Activated CD8-positive, alpha-beta T cell treated with anti-CD3 and anti-CD28 coated beads for 36 hours (primary cell): ENCODE data around the gene KARS1. TPM values are rescaled to one million over a fixed set of nuclear protein-coding genes. Genes with fewer than 3 reads are reported as not detected.

Experiments used
- ATAC-seq: fragments of 200-7000 bp; cut with Tn5 transposase; one replicate; pipeline ENCODE4 v1.10.0; 2021; ENCODE audit warnings: mild to moderate bottlenecking, moderate library complexity
- CTCF ChIA-PET: fragments of 350-600 bp; sonication (Branson Sonifier 250); formaldehyde crosslinking; loops from one replicate; lab custom pipeline; 2021; ENCODE audit warnings: antibody characterized with exemption; lab: Charles Lee
- POLR2A ChIA-PET: fragments of 350-600 bp; sonication (Branson Sonifier 250); formaldehyde crosslinking; loops from one replicate; lab custom pipeline; 2021; ENCODE audit warnings: antibody characterized with exemption; lab: Charles Lee
- DNase-seq: peaks from one replicate; pipeline ENCODE4 v3.0.0-alpha.2; 2020
- H3K27ac Mint-ChIP-seq: one replicate; pipeline ENCODE4 v1.8.0; 2021; ENCODE audit warnings: mild to moderate bottlenecking, mixed read lengths
- H3K27me3 Mint-ChIP-seq: one replicate; pipeline ENCODE4 v1.8.0; 2021; ENCODE audit warnings: mixed read lengths
- H3K36me3 Mint-ChIP-seq: one replicate; pipeline ENCODE4 v1.8.0; 2021; ENCODE audit warnings: low read depth, mixed read lengths
- H3K4me1 Mint-ChIP-seq: one replicate; pipeline ENCODE4 v1.8.0; 2021; ENCODE audit warnings: low read depth, mixed read lengths
- H3K4me3 Mint-ChIP-seq: one replicate; pipeline ENCODE4 v1.8.0; 2021; ENCODE audit warnings: mild to moderate bottlenecking, moderate library complexity, mixed read lengths
- H3K9me3 Mint-ChIP-seq: one replicate; pipeline ENCODE4 v1.8.0; 2021; ENCODE audit warnings: mixed read lengths
- intact Hi-C: fragments of 100-400 bp; cut with micrococcal nuclease; formaldehyde crosslinking; loops from one replicate; pipeline ENCODE4 v1.10.0; 2022
- total RNA-seq, 2 experiments: library from RNA; stranded (reverse); gene quantifications; one replicate each; pipeline ENCODE4 v1.2.3, GENCODE V29; 2021
- TF ChIP-seq, protein P1 (sequence below): fragments of 200-600 bp; IDR thresholded peaks from one replicate; pipeline ENCODE4 v1.8.0; 2022; ENCODE audit warnings: antibody characterized with exemption, mild to moderate bottlenecking

The KARS1 gene
- total RNA-seq, 2 experiments from 2014 or later = 320 to 335 TPM

DNA sequence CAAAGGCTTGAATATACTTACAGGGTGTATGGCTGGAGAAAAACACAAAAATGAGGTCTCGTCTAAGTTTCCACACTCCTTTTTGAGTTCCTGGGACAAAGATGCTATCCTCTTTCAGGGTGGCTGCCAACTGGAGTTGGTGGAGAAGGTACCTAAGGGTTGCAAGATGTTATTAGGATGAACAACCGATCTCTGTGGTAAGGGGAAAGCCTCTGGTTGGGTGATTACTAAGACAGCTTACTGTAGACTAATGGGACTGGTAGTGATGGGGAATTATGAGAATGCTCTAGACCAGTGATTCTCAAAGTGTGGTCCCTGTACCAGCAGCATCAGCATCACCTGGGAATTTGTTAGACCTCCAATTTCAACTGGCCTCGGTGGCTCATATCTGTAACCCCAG, 30.3 kb downstream of the KARS1 start:
- H3K4me1 Mint-ChIP-seq = peaks cover 53% of the 10 kb centered on the region
- peaks cover 50% of the 10 kb centered on the region for H3K36me3 Mint-ChIP-seq
- intact Hi-C loops = no loop called here
- DNase-seq (no peak), ATAC-seq (no peak)
- H3K9me3 Mint-ChIP-seq = no peaks in the 10 kb centered on the region
- no peak overlapping the region for H3K4me3 Mint-ChIP-seq
- peak overlapping the region; percentile 81 for H3K27ac Mint-ChIP-seq
- ChIA-PET CTCF (interaction anchor here (1.1 kb wide), 1 partner anchor 100 kb away, joined by 3 read pairs; no protein-coding TSS in a partner anchor), POLR2A (interaction anchor here (2.9 kb wide), 1 partner anchor 32 kb away, joined by 17 read pairs; the partner anchor contains the start of genes KARS1 and TERF2IP)
- H3K27me3 Mint-ChIP-seq = no peaks in the 10 kb centered on the region
- TF ChIP-seq, protein P1, sequence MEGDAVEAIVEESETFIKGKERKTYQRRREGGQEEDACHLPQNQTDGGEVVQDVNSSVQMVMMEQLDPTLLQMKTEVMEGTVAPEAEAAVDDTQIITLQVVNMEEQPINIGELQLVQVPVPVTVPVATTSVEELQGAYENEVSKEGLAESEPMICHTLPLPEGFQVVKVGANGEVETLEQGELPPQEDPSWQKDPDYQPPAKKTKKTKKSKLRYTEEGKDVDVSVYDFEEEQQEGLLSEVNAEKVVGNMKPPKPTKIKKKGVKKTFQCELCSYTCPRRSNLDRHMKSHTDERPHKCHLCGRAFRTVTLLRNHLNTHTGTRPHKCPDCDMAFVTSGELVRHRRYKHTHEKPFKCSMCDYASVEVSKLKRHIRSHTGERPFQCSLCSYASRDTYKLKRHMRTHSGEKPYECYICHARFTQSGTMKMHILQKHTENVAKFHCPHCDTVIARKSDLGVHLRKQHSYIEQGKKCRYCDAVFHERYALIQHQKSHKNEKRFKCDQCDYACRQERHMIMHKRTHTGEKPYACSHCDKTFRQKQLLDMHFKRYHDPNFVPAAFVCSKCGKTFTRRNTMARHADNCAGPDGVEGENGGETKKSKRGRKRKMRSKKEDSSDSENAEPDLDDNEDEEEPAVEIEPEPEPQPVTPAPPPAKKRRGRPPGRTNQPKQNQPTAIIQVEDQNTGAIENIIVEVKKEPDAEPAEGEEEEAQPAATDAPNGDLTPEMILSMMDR = no peak

DNA sequence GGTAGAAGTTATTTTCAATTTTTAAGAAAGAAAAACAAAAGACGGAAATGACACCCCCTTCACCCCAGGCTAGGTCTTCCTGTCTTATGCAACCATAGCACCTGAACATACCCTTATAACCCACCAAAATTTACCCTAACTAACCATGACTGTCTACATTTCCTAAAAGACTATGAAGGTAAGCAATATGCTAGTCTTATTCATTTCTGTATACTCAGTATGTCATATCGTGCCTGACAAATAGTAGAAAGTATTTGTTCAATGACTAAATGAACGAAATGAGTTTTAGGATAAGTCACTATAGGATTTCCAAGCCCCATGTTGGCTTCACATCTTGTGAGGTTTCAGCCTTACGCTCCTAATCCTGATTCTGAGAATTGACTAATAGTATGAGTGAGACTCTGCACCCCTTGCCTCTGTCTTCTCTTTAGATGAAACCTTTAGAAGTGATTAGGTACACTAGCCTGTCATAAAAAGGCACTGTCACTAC, 30.9 kb downstream of the KARS1 start:
- ChIA-PET POLR2A (no interaction called here), CTCF (interaction anchor here (1.1 kb wide), 1 partner anchor 100 kb away, joined by 3 read pairs; no protein-coding TSS in a partner anchor)
- intact Hi-C loops = no loop called here
- Mint-ChIP-seq H3K27me3 (no peaks in the 10 kb centered on the region), H3K27ac (peak overlapping the region; percentile 81), H3K9me3 (no peaks in the 10 kb centered on the region), H3K36me3 (peaks cover 51% of the 10 kb centered on the region), H3K4me1 (peaks cover 47% of the 10 kb centered on the region), H3K4me3 (no peak overlapping the region)
- DNase-seq (peak; percentile 15), ATAC-seq (peak; percentile 72)
- TF ChIP-seq, protein P1 = no peak

DNA sequence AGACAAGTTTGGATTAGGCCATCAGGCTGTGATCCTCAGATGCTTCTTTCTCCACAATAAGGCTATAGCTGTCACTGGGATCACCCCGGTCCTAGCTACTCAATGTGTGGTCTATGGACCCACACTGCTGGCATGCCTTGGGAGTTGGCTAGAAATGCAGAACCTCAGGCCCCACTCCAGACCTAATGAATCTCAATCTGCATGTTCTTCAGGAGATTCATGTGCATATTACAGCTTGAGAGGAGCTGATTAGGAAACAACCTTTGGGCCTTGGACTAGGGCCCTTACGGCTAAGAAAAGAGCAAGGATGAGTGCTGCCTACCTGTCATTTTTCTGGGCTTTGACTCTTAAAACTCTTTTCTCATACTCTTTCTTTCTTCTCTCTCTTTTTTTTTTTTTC, 31.8 kb downstream of the KARS1 start:
- ATAC-seq (no peak), DNase-seq (no peak)
- Mint-ChIP-seq H3K9me3 (no peaks in the 10 kb centered on the region), H3K27ac (no peak overlapping the region), H3K4me1 (peaks cover 38% of the 10 kb centered on the region), H3K27me3 (no peaks in the 10 kb centered on the region), H3K4me3 (no peak overlapping the region), H3K36me3 (peaks cover 54% of the 10 kb centered on the region)
- CTCF ChIA-PET = interaction anchor here (1.2 to 1.3 kb wide), 2 partner anchors 17 to 32 kb away, joined by 3 to 4 read pairs; partner anchors contain the start of genes KARS1 and TERF2IP
- TF ChIP-seq, protein P1 = no peak
- POLR2A ChIA-PET = interaction anchor here (0.8 to 1.2 kb wide), 2 partner anchors 9 to 50 kb away, joined by 3 to 4 read pairs; partner anchors contain the start of gene GABARAPL2
- intact Hi-C loops = no loop called here

DNA sequence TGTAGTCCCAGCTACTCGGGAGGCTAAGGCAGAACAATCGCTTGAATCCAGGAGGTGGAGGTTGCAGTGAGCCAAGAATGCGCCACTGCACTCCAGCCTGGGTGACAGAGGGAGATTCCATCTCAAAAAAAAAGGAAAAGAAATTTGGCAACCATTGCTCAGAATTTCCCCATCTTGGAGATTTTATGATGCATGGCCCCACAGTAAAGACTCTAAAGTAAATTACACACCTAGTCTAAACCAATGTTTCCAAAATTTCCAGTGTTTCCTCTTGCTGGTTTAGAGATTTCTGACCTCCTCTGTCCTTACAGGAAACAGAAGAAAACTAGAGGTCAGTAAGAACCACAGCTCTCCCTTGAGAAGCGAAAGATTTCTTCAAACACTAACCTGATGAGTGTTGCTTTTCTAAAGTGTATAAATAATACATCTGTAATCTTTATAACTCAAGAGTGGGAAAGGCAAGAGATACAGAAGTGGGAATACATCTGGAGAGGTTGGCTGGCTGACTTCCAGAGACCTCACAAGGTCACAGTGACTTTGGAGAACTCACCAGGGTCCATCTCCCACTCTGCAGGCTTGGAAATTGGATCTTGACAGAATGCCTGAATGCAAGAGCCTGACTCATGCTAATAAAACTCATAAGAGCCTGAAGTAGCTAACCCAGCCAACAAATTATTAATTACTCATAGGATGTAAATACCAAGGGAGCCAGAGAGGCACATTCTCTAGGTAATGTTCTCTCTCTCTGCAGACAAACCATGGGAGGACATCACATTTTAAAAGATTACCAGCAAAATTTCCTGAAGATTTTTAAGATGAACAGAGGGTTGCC, 33.2 kb downstream of the KARS1 start:
- Mint-ChIP-seq H3K9me3 (no peaks in the 10 kb centered on the region), H3K4me1 (peaks cover 32% of the 10 kb centered on the region), H3K27ac (no peak overlapping the region), H3K4me3 (no peak overlapping the region), H3K27me3 (no peaks in the 10 kb centered on the region), H3K36me3 (peaks cover 49% of the 10 kb centered on the region)
- TF ChIP-seq, protein P1 = no peak
- ChIA-PET CTCF (interaction anchor here (1.2 kb wide), 1 partner anchor 18 kb away, joined by 3 read pairs; no protein-coding TSS in a partner anchor), POLR2A (no interaction called here)
- no peak for ATAC-seq
- DNase-seq = no peak
- intact Hi-C loops = no loop called here
